Activated CD4-positive, alpha-beta T cell treated with anti-CD3 and anti-CD28 coated beads, Interleukin-2, amount 10 ng/mL, durations not matched to agents 24 days and 14 days (primary cell): ENCODE results near the gene TRIM26. TPM values are rescaled to one million over a fixed set of nuclear protein-coding genes. Genes with fewer than 3 reads are reported as not detected.
"Not testable (repeated sequence)": the region's sequence is repeated elsewhere in the genome, so short reads cannot be mapped to it uniquely, and the experiment has no call there.

Experiments
- DNase-seq: peaks from one replicate; pipeline ENCODE4 v3.0.0; 2022
- H3K27ac Mint-ChIP-seq: one replicate; pipeline ENCODE4 v1.8.0; 2022; ENCODE audit warnings: mild to moderate bottlenecking, mixed read lengths
- H3K27me3 Mint-ChIP-seq: one replicate; pipeline ENCODE4 v1.8.0; 2022; ENCODE audit warnings: mixed read lengths
- H3K36me3 Mint-ChIP-seq: one replicate; pipeline ENCODE4 v1.8.0; 2022; ENCODE audit warnings: low read depth, mild to moderate bottlenecking, mixed read lengths
- H3K4me1 Mint-ChIP-seq: one replicate; pipeline ENCODE4 v1.8.0; 2021; ENCODE audit warnings: mixed read lengths
- H3K4me3 Mint-ChIP-seq: one replicate; pipeline ENCODE4 v1.8.0; 2022; ENCODE audit warnings: mild to moderate bottlenecking, moderate library complexity, mixed read lengths
- H3K9me3 Mint-ChIP-seq: one replicate; pipeline ENCODE4 v1.8.0; 2021; ENCODE audit warnings: mixed read lengths
- intact Hi-C: fragments of 100-400 bp; cut with micrococcal nuclease; formaldehyde crosslinking; loops from one replicate; pipeline ENCODE4 v1.15.1; 2023
- total RNA-seq: library from RNA; stranded (reverse); gene quantifications from 2 replicates; pipeline ENCODE4 v1.2.3, GENCODE V29; 2022

The TRIM26 gene
- total RNA-seq, 1 donor from 2014 or later = 60.1 TPM

- Mint-ChIP-seq H3K4me1 (peaks cover 19% of the 10 kb centered on the region), H3K9me3 (peaks cover 4% of the 10 kb centered on the region), H3K4me3 (no peak overlapping the region), H3K27ac (no peak overlapping the region), H3K27me3 (peaks cover 56% of the 10 kb centered on the region), H3K36me3 (no peaks in the 10 kb centered on the region)
- intact Hi-C loops = no loop called here
- DNase-seq = no peak
Measured at GRCh38 chr6:30172681-30173080, 40.5 kb downstream of the TRIM26 start.

- H3K4me3 Mint-ChIP-seq = peak overlapping the region; percentile 17
- intact Hi-C loops = loop anchor here (2.0 kb wide), 1 partner anchor 323 kb away; no protein-coding TSS in a partner anchor
- peaks cover 49% of the 10 kb centered on the region for H3K27me3 Mint-ChIP-seq
- H3K27ac Mint-ChIP-seq = no peak overlapping the region
- H3K4me1 Mint-ChIP-seq = peaks cover 25% of the 10 kb centered on the region
- H3K36me3 Mint-ChIP-seq = no peaks in the 10 kb centered on the region
- DNase-seq = no peak
- no peaks in the 10 kb centered on the region for H3K9me3 Mint-ChIP-seq
Measured at GRCh38 chr6:30171677-30172471, 41.3 kb downstream of the TRIM26 start.

GRCh38 chr6:30169658-30170614 is 43.3 kb downstream of the TRIM26 start:
- Mint-ChIP-seq H3K4me1 (peaks cover 29% of the 10 kb centered on the region), H3K36me3 (no peaks in the 10 kb centered on the region), H3K4me3 (no peak overlapping the region), H3K27ac (no peak overlapping the region), H3K9me3 (no peaks in the 10 kb centered on the region), H3K27me3 (peaks cover 30% of the 10 kb centered on the region)
- DNase-seq = peak; percentile 81
- intact Hi-C loops = loop anchor here (1.0 to 2.0 kb wide), 4 partner anchors 39 to 321 kb away; partner anchors contain the start of gene PPP1R11

DNA sequence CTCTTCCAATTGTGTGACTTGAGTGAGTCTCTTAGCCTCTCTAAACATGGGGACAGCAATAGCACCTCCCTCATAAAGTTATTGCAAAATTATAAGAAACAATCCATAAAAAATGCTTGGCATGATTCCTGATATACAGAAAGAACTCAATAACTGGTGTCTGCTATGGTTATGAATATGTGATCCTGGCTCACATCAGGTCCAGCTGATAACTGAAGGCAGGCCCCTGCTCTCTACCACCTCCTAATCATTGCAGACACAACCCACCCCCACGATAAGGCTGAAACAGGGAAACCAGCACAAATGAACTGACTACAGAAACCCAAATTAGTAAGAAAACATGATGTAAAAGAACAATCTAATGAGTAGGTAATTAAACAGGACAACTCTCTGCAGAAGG is 44.5 kb downstream of the TRIM26 start:
- H3K4me3 Mint-ChIP-seq = no peak overlapping the region
- no peaks in the 10 kb centered on the region for H3K36me3 Mint-ChIP-seq
- no peak for DNase-seq
- peaks cover 26% of the 10 kb centered on the region for H3K27me3 Mint-ChIP-seq
- peaks cover 33% of the 10 kb centered on the region for H3K4me1 Mint-ChIP-seq
- H3K9me3 Mint-ChIP-seq = no peaks in the 10 kb centered on the region
- intact Hi-C loops = no loop called here
- no peak overlapping the region for H3K27ac Mint-ChIP-seq

DNA sequence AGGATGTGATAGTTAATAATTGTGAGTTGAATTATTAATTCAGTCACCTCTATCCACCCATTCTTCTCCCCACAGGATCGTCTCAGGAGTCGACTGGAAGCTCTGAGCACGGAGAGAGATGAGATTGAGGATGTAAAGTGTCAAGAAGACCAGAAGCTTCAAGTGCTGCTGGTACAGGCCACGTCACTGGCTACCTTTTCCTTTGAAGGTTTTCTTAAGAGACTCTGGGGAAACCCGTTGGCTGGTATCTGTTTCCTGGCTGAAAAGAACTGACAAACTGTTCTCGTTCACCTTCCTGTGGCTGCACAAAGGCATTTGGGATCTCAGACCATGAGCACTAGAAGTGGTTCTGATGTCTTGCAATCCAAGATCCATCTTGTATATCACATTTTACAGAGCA is 46.1 kb downstream of the TRIM26 start:
- Mint-ChIP-seq H3K4me3 (peak overlapping the region; percentile 46), H3K36me3 (no peaks in the 10 kb centered on the region), H3K27ac (peak overlapping the region; percentile 34), H3K4me1 (peaks cover 46% of the 10 kb centered on the region), H3K27me3 (peaks cover 16% of the 10 kb centered on the region), H3K9me3 (no peaks in the 10 kb centered on the region)
- DNase-seq = peak; percentile 82
- intact Hi-C loops = no loop called here

DNA sequence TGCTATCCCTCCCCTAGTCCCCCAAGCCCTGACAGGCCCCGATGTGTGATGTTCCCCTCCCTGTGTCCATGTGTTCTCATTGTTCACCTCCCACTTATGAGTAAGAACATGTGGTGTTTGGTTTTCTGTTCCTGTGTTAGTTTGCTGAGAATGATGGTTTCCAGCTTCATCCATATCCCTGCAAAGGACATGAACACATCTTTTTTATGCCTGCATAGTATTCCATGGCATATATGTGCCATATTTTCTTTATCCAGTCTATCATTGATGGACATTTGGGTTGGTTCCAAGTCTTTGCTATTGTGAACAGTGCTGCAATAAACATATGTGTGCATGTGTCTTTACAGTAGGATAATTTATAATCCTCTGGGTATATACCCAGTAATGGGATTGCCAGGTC is 48.0 kb downstream of the TRIM26 start:
- H3K27ac Mint-ChIP-seq, H3K36me3 Mint-ChIP-seq, H3K27me3 Mint-ChIP-seq, DNase-seq, H3K4me3 Mint-ChIP-seq, intact Hi-C loops, H3K9me3 Mint-ChIP-seq: not testable (repeated sequence)
- peaks cover 44% of the 10 kb centered on the region for H3K4me1 Mint-ChIP-seq

GRCh38 chr6:30164714-30165113 is 48.5 kb downstream of the TRIM26 start:
- Mint-ChIP-seq H3K4me3 (no peak overlapping the region), H3K27ac (peak overlapping the region; percentile 48), H3K4me1 (peaks cover 42% of the 10 kb centered on the region), H3K27me3 (no peaks in the 10 kb centered on the region), H3K9me3 (no peaks in the 10 kb centered on the region), H3K36me3 (no peaks in the 10 kb centered on the region)
- no peak for DNase-seq
- intact Hi-C loops = no loop called here

- Mint-ChIP-seq H3K4me3 (no peak overlapping the region), H3K36me3 (no peaks in the 10 kb centered on the region), H3K4me1 (peaks cover 43% of the 10 kb centered on the region), H3K9me3 (no peaks in the 10 kb centered on the region), H3K27me3 (no peaks in the 10 kb centered on the region), H3K27ac (no peak overlapping the region)
- no peak for DNase-seq
- intact Hi-C loops = no loop called here
Measured at GRCh38 chr6:30163918-30164654, 49.1 kb downstream of the TRIM26 start.

- H3K4me3 Mint-ChIP-seq = peak within 1 kb of the TSS; percentile 47
- peak; percentile 82 for DNase-seq
- intact Hi-C loops = no loop called here
- H3K27ac Mint-ChIP-seq = peak within 1 kb of the TSS; percentile 63
- H3K36me3 Mint-ChIP-seq = no peaks in the 10 kb centered on the region
- H3K4me1 Mint-ChIP-seq = peaks cover 46% of the 10 kb centered on the region
- no peaks in the 10 kb centered on the region for H3K27me3 Mint-ChIP-seq
- H3K9me3 Mint-ChIP-seq = no peaks in the 10 kb centered on the region
Measured at GRCh38 chr6:30163090-30163917, 49.9 kb downstream of the TRIM26 start, which contains the start of gene TRIM15. TSS of gene TRIM15 (plus strand) at chr6:30163546. CDS start at chr6:30163685, 139 bp downstream.

DNA sequence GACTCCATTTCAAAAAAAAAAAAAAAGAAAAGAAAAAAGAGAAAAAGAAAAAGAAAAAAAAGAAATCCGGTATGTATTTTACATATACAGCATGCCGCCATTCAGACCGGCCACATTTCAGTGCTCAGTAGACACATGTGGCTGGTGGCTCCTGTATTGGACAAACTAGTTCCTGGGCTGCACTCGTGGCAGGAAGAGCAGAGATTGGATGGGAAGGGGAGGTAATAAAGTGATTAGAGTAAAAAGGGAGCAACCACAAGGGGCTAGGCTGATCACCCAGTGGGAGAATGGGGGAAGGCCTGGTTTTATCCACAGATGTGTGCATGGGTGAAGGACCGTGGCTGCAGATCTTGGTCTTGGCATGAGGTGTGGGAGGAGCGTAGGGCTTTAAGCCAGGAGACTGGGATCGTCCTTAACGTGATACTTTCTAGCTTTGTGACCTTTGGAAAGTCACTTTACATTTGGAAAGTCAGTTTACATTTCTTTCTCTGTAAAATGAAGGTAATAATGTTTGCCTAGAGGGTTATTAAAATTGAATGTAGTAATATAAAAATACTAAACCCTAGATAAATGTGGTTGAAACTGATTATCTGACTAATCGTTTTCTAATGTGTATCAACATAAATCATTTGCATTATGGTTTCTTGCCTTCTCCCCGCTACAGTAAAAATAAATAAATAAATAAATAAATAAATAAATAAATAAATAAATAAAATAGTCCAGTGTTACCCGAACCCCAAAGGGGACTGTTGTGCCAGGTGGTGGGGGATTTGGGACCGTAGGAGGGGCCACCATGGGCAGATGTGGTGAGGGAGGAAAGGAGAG is 50.7 kb downstream of the TRIM26 start:
- no peak for DNase-seq
- intact Hi-C loops = no loop called here
- H3K36me3 Mint-ChIP-seq = no peaks in the 10 kb centered on the region
- peak overlapping the region; percentile 47 for H3K4me3 Mint-ChIP-seq
- no peaks in the 10 kb centered on the region for H3K9me3 Mint-ChIP-seq
- H3K27ac Mint-ChIP-seq = peak overlapping the region; percentile 1
- H3K4me1 Mint-ChIP-seq = peaks cover 43% of the 10 kb centered on the region
- H3K27me3 Mint-ChIP-seq = no peaks in the 10 kb centered on the region

DNA sequence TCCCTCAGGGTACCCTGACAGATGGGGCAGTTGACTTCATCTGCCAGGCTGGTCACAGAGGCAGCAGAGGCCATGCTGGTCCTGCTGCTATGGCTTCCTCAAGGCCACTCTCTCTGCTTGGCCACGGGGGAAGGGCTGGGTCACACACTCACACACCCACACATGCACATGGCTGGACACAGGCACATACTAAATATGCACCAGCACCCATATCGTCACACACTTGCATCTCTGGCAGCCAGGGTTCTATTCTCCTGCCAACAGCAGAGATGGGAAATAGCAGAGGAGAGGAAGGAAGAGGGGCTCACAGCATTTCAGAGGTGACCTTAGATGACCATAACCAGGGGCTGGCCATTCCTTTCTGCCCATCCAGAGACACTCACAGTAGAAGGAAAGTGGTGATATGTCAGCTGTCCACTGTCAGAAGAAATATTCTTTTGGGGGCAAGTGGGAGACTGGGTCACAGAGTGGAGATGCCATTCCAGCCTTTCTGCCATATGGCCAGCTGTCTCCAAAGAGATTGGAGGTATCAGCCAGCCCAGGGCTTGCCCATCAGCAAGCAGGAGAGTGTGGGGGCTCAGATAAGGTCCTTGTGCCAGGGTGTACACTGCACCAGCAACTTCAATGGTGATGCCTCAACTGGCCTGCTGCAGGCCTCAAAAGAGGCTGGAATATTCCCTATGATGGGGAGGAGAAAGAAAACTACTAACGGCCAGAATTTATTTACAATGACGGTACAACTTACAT is 52.2 kb downstream of the TRIM26 start, which contains the start of gene TRIM10:
TRIM10 (minus strand) TSS at position 427 of the 747 bp plus-strand sequence; CDS start at position 74, 353 bp downstream.
- intact Hi-C loops = no loop called here
- H3K9me3 Mint-ChIP-seq = no peaks in the 10 kb centered on the region
- no peaks in the 10 kb centered on the region for H3K36me3 Mint-ChIP-seq
- no peak within 1 kb of the TSS for H3K4me3 Mint-ChIP-seq
- peaks cover 35% of the 10 kb centered on the region for H3K4me1 Mint-ChIP-seq
- no peak for DNase-seq
- no peak within 1 kb of the TSS for H3K27ac Mint-ChIP-seq
- no peaks in the 10 kb centered on the region for H3K27me3 Mint-ChIP-seq
